Measurements from ENCODE around the gene DHFR.

DNA sequence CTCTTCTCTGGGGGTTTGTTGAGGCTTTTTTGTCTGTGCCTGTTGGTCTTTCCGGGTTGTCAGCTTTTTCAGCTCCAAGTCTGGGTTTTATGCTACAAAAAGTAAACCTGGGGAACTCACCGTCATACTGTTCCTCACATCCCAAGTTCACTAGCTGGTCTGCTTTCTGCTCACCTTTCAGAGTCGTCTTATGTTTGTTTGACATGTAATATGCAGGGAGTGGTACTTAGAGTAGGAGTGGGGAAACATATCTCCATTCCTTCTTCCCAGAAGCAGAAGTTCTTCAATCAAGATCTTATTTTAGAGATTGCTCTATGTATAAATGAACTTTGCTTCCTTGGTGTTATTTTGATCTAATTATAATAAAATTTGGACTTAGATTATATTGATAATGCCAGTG lies 41.7 kb upstream of the DHFR start:
- TF ChIP-seq, protein P1, sequence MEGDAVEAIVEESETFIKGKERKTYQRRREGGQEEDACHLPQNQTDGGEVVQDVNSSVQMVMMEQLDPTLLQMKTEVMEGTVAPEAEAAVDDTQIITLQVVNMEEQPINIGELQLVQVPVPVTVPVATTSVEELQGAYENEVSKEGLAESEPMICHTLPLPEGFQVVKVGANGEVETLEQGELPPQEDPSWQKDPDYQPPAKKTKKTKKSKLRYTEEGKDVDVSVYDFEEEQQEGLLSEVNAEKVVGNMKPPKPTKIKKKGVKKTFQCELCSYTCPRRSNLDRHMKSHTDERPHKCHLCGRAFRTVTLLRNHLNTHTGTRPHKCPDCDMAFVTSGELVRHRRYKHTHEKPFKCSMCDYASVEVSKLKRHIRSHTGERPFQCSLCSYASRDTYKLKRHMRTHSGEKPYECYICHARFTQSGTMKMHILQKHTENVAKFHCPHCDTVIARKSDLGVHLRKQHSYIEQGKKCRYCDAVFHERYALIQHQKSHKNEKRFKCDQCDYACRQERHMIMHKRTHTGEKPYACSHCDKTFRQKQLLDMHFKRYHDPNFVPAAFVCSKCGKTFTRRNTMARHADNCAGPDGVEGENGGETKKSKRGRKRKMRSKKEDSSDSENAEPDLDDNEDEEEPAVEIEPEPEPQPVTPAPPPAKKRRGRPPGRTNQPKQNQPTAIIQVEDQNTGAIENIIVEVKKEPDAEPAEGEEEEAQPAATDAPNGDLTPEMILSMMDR (IDR thresholded peaks at IDR 0.05 in 2 of 3, conservative IDR thresholded peaks at IDR 0.05 in 1 of 3; ENCODE audit: insufficient read depth in 2 of 3, low read depth in 1 of 3, low read length in 3 of 3): no peak
- no peak for TF ChIP-seq TBP (optimal IDR thresholded peaks at IDR 0.05; ENCODE audit: low read depth, low read length)
- TF ChIP-seq, protein P2, sequence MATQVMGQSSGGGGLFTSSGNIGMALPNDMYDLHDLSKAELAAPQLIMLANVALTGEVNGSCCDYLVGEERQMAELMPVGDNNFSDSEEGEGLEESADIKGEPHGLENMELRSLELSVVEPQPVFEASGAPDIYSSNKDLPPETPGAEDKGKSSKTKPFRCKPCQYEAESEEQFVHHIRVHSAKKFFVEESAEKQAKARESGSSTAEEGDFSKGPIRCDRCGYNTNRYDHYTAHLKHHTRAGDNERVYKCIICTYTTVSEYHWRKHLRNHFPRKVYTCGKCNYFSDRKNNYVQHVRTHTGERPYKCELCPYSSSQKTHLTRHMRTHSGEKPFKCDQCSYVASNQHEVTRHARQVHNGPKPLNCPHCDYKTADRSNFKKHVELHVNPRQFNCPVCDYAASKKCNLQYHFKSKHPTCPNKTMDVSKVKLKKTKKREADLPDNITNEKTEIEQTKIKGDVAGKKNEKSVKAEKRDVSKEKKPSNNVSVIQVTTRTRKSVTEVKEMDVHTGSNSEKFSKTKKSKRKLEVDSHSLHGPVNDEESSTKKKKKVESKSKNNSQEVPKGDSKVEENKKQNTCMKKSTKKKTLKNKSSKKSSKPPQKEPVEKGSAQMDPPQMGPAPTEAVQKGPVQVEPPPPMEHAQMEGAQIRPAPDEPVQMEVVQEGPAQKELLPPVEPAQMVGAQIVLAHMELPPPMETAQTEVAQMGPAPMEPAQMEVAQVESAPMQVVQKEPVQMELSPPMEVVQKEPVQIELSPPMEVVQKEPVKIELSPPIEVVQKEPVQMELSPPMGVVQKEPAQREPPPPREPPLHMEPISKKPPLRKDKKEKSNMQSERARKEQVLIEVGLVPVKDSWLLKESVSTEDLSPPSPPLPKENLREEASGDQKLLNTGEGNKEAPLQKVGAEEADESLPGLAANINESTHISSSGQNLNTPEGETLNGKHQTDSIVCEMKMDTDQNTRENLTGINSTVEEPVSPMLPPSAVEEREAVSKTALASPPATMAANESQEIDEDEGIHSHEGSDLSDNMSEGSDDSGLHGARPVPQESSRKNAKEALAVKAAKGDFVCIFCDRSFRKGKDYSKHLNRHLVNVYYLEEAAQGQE (IDR thresholded peaks at IDR 0.05; ENCODE audit: borderline replicate concordance): no peak
- TF ChIP-seq, protein P2 (CRISPR knock-in tag; IDR thresholded peaks at IDR 0.05; ENCODE audit: low read depth): no peak
- TF ChIP-seq TAL1 (IDR thresholded peaks at IDR 0.05): no peak
